Measurements from ENCODE around the gene ARHGEF28. TPM values are rescaled to one million over a fixed set of nuclear protein-coding genes. Genes with fewer than 3 reads are reported as not detected.

Gene ARHGEF28
- total and polyA plus RNA-seq, 10 of the 15 experiments (the other 5 are each of a cell fraction or from before 2014, with no cell fraction given), result 0.10 to 0.72 (median 0.22) TPM; not detected in 2

DNA sequence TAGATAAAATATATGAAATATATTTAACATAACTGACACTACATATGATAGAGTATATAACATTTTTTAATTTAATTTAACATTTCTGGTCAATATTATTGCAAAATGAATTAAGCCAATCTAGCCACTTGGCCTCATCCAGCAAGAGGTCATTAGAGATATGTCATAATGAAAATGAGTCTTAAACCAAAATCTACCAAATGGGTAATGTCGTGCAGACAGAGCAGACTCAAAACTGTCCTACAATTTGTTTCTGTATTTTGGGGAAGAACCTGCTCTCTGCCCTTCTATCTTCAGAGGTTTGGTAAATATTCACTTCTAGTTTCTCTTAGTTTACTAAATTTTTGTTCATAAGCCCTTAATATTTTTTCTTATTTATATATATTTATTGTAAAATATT, 61.4 kb downstream of the ARHGEF28 start (continued):
- TF ChIP-seq, protein P1, sequence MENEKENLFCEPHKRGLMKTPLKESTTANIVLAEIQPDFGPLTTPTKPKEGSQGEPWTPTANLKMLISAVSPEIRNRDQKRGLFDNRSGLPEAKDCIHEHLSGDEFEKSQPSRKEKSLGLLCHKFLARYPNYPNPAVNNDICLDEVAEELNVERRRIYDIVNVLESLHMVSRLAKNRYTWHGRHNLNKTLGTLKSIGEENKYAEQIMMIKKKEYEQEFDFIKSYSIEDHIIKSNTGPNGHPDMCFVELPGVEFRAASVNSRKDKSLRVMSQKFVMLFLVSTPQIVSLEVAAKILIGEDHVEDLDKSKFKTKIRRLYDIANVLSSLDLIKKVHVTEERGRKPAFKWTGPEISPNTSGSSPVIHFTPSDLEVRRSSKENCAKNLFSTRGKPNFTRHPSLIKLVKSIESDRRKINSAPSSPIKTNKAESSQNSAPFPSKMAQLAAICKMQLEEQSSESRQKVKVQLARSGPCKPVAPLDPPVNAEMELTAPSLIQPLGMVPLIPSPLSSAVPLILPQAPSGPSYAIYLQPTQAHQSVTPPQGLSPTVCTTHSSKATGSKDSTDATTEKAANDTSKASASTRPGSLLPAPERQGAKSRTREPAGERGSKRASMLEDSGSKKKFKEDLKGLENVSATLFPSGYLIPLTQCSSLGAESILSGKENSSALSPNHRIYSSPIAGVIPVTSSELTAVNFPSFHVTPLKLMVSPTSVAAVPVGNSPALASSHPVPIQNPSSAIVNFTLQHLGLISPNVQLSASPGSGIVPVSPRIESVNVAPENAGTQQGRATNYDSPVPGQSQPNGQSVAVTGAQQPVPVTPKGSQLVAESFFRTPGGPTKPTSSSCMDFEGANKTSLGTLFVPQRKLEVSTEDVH (IDR thresholded peaks at IDR 0.05; ENCODE audit: low read depth, partially characterized antibody), result no peak
- TF ChIP-seq, protein P2, sequence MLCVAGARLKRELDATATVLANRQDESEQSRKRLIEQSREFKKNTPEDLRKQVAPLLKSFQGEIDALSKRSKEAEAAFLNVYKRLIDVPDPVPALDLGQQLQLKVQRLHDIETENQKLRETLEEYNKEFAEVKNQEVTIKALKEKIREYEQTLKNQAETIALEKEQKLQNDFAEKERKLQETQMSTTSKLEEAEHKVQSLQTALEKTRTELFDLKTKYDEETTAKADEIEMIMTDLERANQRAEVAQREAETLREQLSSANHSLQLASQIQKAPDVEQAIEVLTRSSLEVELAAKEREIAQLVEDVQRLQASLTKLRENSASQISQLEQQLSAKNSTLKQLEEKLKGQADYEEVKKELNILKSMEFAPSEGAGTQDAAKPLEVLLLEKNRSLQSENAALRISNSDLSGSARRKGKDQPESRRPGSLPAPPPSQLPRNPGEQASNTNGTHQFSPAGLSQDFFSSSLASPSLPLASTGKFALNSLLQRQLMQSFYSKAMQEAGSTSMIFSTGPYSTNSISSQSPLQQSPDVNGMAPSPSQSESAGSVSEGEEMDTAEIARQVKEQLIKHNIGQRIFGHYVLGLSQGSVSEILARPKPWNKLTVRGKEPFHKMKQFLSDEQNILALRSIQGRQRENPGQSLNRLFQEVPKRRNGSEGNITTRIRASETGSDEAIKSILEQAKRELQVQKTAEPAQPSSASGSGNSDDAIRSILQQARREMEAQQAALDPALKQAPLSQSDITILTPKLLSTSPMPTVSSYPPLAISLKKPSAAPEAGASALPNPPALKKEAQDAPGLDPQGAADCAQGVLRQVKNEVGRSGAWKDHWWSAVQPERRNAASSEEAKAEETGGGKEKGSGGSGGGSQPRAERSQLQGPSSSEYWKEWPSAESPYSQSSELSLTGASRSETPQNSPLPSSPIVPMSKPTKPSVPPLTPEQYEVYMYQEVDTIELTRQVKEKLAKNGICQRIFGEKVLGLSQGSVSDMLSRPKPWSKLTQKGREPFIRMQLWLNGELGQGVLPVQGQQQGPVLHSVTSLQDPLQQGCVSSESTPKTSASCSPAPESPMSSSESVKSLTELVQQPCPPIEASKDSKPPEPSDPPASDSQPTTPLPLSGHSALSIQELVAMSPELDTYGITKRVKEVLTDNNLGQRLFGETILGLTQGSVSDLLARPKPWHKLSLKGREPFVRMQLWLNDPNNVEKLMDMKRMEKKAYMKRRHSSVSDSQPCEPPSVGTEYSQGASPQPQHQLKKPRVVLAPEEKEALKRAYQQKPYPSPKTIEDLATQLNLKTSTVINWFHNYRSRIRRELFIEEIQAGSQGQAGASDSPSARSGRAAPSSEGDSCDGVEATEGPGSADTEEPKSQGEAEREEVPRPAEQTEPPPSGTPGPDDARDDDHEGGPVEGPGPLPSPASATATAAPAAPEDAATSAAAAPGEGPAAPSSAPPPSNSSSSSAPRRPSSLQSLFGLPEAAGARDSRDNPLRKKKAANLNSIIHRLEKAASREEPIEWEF (IDR thresholded peaks at IDR 0.05; ENCODE audit: insufficient replicate concordance, low read depth, low read length), result peak; percentile 42
- TF ChIP-seq, protein P3, sequence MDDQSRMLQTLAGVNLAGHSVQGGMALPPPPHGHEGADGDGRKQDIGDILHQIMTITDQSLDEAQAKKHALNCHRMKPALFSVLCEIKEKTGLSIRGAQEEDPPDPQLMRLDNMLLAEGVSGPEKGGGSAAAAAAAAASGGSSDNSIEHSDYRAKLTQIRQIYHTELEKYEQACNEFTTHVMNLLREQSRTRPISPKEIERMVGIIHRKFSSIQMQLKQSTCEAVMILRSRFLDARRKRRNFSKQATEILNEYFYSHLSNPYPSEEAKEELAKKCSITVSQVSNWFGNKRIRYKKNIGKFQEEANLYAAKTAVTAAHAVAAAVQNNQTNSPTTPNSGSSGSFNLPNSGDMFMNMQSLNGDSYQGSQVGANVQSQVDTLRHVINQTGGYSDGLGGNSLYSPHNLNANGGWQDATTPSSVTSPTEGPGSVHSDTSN (IDR thresholded peaks at IDR 0.05; ENCODE audit: insufficient replicate concordance, low read depth, low read length), result no peak
- TF ChIP-seq CREB1 (IDR thresholded peaks at IDR 0.05; ENCODE audit: low read depth) (no peak), SREBF2 (IDR thresholded peaks at IDR 0.05; ENCODE audit: low read length) (no peak), POU2F2 (IDR thresholded peaks at IDR 0.05; ENCODE audit: borderline replicate concordance, low read depth, low read length) (no peak), ZNF384 (IDR thresholded peaks at IDR 0.05; ENCODE audit: borderline replicate concordance, low read depth, low read length) (no peak), RB1 (IDR thresholded peaks at IDR 0.05; ENCODE audit: borderline replicate concordance) (no peak), SPI1 (IDR thresholded peaks at IDR 0.05; ENCODE audit: borderline replicate concordance, insufficient read depth, low read depth, low read length) (no peak), TCF7 (IDR thresholded peaks at IDR 0.05; ENCODE audit: borderline replicate concordance) (no peak), RUNX3 (IDR thresholded peaks at IDR 0.05; ENCODE audit: low read length) (peak; percentile 76), TCF12 (IDR thresholded peaks at IDR 0.05; ENCODE audit: low read depth, low read length) (peak; percentile 42; the same call in 1 of the 2 replicates), GATAD2B (conservative IDR thresholded peaks at IDR 0.05; ENCODE audit: low read depth) (no peak)
- TF ChIP-seq, protein P4, sequence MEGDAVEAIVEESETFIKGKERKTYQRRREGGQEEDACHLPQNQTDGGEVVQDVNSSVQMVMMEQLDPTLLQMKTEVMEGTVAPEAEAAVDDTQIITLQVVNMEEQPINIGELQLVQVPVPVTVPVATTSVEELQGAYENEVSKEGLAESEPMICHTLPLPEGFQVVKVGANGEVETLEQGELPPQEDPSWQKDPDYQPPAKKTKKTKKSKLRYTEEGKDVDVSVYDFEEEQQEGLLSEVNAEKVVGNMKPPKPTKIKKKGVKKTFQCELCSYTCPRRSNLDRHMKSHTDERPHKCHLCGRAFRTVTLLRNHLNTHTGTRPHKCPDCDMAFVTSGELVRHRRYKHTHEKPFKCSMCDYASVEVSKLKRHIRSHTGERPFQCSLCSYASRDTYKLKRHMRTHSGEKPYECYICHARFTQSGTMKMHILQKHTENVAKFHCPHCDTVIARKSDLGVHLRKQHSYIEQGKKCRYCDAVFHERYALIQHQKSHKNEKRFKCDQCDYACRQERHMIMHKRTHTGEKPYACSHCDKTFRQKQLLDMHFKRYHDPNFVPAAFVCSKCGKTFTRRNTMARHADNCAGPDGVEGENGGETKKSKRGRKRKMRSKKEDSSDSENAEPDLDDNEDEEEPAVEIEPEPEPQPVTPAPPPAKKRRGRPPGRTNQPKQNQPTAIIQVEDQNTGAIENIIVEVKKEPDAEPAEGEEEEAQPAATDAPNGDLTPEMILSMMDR (IDR thresholded peaks at IDR 0.05 in 2 of 3, conservative IDR thresholded peaks at IDR 0.05 in 1 of 3; ENCODE audit: control insufficient read depth in 2 of 3, extremely low read depth in 1 of 3, insufficient read depth in 1 of 3, low read depth in 3 of 3, low read length in 3 of 3), result no peak
- TF ChIP-seq, protein P5, sequence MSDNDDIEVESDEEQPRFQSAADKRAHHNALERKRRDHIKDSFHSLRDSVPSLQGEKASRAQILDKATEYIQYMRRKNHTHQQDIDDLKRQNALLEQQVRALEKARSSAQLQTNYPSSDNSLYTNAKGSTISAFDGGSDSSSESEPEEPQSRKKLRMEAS (IDR thresholded peaks at IDR 0.05; ENCODE audit: low read depth, low read length), result no peak
- TF ChIP-seq, protein P6, sequence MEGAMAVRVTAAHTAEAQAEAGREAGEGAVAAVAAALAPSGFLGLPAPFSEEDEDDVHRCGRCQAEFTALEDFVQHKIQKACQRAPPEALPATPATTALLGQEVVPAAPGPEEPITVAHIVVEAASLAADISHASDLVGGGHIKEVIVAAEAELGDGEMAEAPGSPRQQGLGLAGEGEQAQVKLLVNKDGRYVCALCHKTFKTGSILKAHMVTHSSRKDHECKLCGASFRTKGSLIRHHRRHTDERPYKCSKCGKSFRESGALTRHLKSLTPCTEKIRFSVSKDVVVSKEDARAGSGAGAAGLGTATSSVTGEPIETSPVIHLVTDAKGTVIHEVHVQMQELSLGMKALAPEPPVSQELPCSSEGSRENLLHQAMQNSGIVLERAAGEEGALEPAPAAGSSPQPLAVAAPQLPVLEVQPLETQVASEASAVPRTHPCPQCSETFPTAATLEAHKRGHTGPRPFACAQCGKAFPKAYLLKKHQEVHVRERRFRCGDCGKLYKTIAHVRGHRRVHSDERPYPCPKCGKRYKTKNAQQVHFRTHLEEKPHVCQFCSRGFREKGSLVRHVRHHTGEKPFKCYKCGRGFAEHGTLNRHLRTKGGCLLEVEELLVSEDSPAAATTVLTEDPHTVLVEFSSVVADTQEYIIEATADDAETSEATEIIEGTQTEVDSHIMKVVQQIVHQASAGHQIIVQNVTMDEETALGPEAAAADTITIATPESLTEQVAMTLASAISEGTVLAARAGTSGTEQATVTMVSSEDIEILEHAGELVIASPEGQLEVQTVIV (IDR thresholded peaks at IDR 0.05; ENCODE audit: borderline replicate concordance, partially characterized antibody), result no peak

All from GM12878 (cell line).